CD8-positive, alpha-beta memory T cell (primary cell): Measurements from ENCODE around the gene CDC42EP2. TPM values are rescaled to one million over a fixed set of nuclear protein-coding genes. Genes with fewer than 3 reads are reported as not detected.
A peak's percentile ranks its signal among the peaks of the same experiment; 100 is the strongest.

Source experiments
- CTCF ChIA-PET: fragments of 350-600 bp; sonication (Branson Sonifier 250); formaldehyde crosslinking; loops from one replicate; lab custom pipeline; 2021; ENCODE audit warnings: antibody characterized with exemption; lab: Charles Lee
- POLR2A ChIA-PET: fragments of 350-600 bp; sonication (Branson Sonifier 250); formaldehyde crosslinking; loops from one replicate; lab custom pipeline; 2021; ENCODE audit warnings: antibody characterized with exemption; lab: Charles Lee
- DNase-seq, 5 donors: peaks; one replicate each; pipeline versions ENCODE4 v3.0.0 to v3.0.0-alpha.2; 2020 to 2022; ENCODE audit warnings: mixed read lengths in 1 of 5
- H3K27ac ChIP-seq: one replicate; pipeline ENCODE4 v1.7.0; 2013; ENCODE audit warnings: low read depth, mild to moderate bottlenecking, low read length, moderate library complexity
- H3K27me3 ChIP-seq: 2 replicates; pipeline ENCODE4 v1.7.0; 2013; ENCODE audit warnings: low read length, mild to moderate bottlenecking; ENCODE audit not compliant: insufficient read depth, poor library complexity, severe bottlenecking
- H3K36me3 ChIP-seq: 2 replicates; pipeline ENCODE4 v1.7.0; 2013; ENCODE audit warnings: mild to moderate bottlenecking, low read length, moderate library complexity; ENCODE audit not compliant: insufficient read depth
- H3K4me1 ChIP-seq: 2 replicates; pipeline ENCODE4 v1.7.0; 2013; ENCODE audit warnings: mild to moderate bottlenecking, low read length, moderate library complexity; ENCODE audit not compliant: insufficient read depth
- H3K4me3 ChIP-seq: 2 replicates; pipeline ENCODE4 v1.7.0; 2013; ENCODE audit warnings: mild to moderate bottlenecking, low read length
- H3K9me3 ChIP-seq: 2 replicates; pipeline ENCODE4 v1.7.0; 2013; ENCODE audit warnings: mild to moderate bottlenecking, low read length
- H3K27ac Mint-ChIP-seq, 8 donors: one replicate each; pipeline ENCODE4 v1.8.0; 2020 to 2021; ENCODE audit warnings: mixed read lengths in 8 of 8, mild to moderate bottlenecking in 6 of 8, inconsistent platforms in 3 of 8, moderate library complexity in 3 of 8
- H3K27me3 Mint-ChIP-seq, 2 donors: one replicate each; pipeline ENCODE4 v1.8.0; 2020 to 2021; ENCODE audit warnings: mixed read lengths in 2 of 2, mild to moderate bottlenecking in 1 of 2, moderate library complexity in 1 of 2
- H3K36me3 Mint-ChIP-seq, 3 donors: one replicate each; pipeline ENCODE4 v1.8.0; 2020 to 2021; ENCODE audit warnings: mixed read lengths in 3 of 3, inconsistent platforms in 1 of 3, mild to moderate bottlenecking in 1 of 3
- H3K4me1 Mint-ChIP-seq, 3 donors: one replicate each; pipeline ENCODE4 v1.8.0; 2020 to 2021; ENCODE audit warnings: mixed read lengths in 3 of 3, inconsistent platforms in 1 of 3, mild to moderate bottlenecking in 1 of 3
- H3K4me3 Mint-ChIP-seq, 7 donors: one replicate each; pipeline ENCODE4 v1.8.0; 2020 to 2021; ENCODE audit warnings: mixed read lengths in 7 of 7, mild to moderate bottlenecking in 6 of 7, moderate library complexity in 4 of 7, inconsistent platforms in 2 of 7
- H3K9me3 Mint-ChIP-seq, 5 donors: one replicate each; pipeline ENCODE4 v1.8.0; 2020 to 2022; ENCODE audit warnings: mixed read lengths in 5 of 5, mild to moderate bottlenecking in 3 of 5, moderate library complexity in 2 of 5, inconsistent platforms in 1 of 5
- polyA plus RNA-seq: library from polyadenylated mRNA; unstranded; fragments of 300-500 nt; fragmentation: Illumina TruSeq; gene quantifications from one replicate; pipeline ENCODE4 v1.2.3, GENCODE V29; 2021
- total RNA-seq, 2 experiments: library from RNA; stranded (reverse); gene quantifications; one replicate each; pipeline ENCODE4 v1.2.3, GENCODE V29; 2021

The CDC42EP2 gene
- total and polyA plus RNA-seq, 3 experiments from 2014 or later: 0.62 to 1.0 TPM; not detected in 1

DNA sequence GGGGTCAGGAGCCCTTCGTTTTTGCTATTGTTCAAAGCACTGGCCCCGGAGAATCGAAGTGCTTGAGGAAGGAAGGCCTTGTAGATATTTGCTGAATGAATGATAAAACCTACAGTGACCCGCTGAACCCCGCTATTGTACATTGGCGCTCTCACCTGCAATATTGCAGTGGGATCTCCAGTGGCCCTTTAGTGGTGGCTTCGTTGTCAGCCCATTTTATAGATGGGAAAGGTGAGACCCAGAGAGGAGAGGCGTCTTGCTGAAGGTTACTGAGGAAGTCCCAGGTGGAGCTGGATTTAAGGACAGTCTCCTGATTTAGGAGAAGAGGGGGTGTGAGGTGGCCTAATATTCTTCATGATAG is 1.2 kb downstream of the CDC42EP2 start:
- Mint-ChIP-seq H3K27me3 (peaks cover 1 to 4% of the 10 kb centered on the region in 2 donors), H3K9me3 (no peaks in the 10 kb centered on the region), H3K36me3 (no peaks in the 10 kb centered on the region), H3K4me1 (peaks cover 3 to 10% (median 10%) of the 10 kb centered on the region in 3 donors), H3K4me3 (peak overlapping the region; percentile 72 to 82 (median 75)), H3K27ac (no peak overlapping the region)
- Histone ChIP-seq H3K4me3 (peak overlapping the region; percentile 75), H3K36me3 (no peaks in the 10 kb centered on the region), H3K4me1 (peaks cover 12% of the 10 kb centered on the region), H3K9me3 (no peaks in the 10 kb centered on the region), H3K27me3 (no peaks in the 10 kb centered on the region), H3K27ac (no peak overlapping the region)
- CTCF ChIA-PET: interaction anchor here (0.9 to 9.2 kb wide), 25 partner anchors 9 to 301 kb away, joined by 3 to 161 read pairs (median 5); partner anchors contain the start of genes ARL2, DPF2 and SYVN1
- DNase-seq: no peak
- POLR2A ChIA-PET: interaction anchor here (1.1 to 1.9 kb wide), 3 partner anchors 17 to 54 kb away, joined by 4 to 7 read pairs (median 6); partner anchors contain the start of genes DPF2 and POLA2

DNA sequence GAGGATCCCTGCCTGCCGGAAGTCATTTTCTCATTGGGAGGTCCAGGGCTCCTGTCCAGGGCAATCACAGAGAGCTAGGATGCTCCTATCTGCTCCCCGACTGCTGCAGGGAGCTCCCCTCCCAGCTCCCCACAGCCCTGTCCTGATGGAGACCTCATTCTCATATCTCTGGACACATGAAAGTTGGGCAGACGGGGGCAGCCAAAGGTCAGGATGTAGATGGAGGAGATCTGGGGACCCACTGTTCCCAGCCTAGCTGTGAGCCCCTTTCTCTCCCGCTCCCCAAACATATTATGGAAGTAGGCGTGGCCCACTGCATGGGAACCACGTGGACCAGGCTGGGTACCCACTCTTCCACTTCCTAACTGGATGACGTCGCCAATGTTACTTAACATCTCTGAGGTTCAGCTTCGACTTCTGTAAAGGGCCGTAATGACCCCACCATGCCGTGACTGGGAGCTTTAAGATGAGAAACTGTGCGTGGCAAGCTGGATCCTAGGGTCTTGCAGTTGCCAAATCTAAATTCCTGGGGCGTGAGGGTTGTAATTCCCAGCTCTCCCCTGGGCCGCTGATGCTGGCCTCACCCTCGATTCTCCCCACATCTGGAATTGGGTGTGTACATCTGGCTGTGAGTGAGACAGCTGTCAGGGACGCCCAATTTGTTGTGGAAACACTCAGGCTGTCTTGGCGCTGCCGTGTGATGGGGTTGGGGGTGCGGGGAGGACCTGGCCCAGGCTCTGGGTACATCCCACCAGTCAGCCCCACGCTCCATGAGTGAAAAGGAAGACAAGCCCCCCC is 1.8 kb downstream of the CDC42EP2 start:
- Histone ChIP-seq H3K4me3 (no peak overlapping the region), H3K27ac (no peak overlapping the region), H3K9me3 (no peaks in the 10 kb centered on the region), H3K36me3 (no peaks in the 10 kb centered on the region), H3K27me3 (no peaks in the 10 kb centered on the region), H3K4me1 (peaks cover 12% of the 10 kb centered on the region)
- ChIA-PET POLR2A (interaction anchor here (1.1 to 1.9 kb wide), 3 partner anchors 17 to 55 kb away, joined by 4 to 7 read pairs (median 6); partner anchors contain the start of genes DPF2 and POLA2), CTCF (interaction anchor here (0.9 to 9.2 kb wide), 20 partner anchors 8 to 302 kb away, joined by 3 to 161 read pairs (median 5); partner anchors contain the start of genes ARL2, DPF2 and SYVN1)
- Mint-ChIP-seq H3K9me3 (no peaks in the 10 kb centered on the region), H3K27ac (no peak overlapping the region), H3K36me3 (no peaks in the 10 kb centered on the region), H3K4me1 (peaks cover 3 to 10% (median 10%) of the 10 kb centered on the region in 3 donors), H3K4me3 (peak overlapping the region; percentile 50 to 82 (median 75)), H3K27me3 (peaks cover 1 to 4% of the 10 kb centered on the region in 2 donors)
- no peak for DNase-seq

- DNase-seq: peak in 1 of 5 donors; percentile 51
- Mint-ChIP-seq H3K36me3 (no peaks in the 10 kb centered on the region), H3K27ac (peak overlapping the region in 1 of 8 donors; percentile 45), H3K27me3 (peaks cover 2 to 4% of the 10 kb centered on the region in 2 donors), H3K9me3 (no peaks in the 10 kb centered on the region), H3K4me3 (peak overlapping the region in 3 of 7 donors; percentile 26 to 50 (median 47)), H3K4me1 (peaks cover 3 to 10% (median 10%) of the 10 kb centered on the region in 3 donors)
- no peak overlapping the region for H3K4me3 ChIP-seq
- POLR2A ChIA-PET: interaction anchor here (0.9 to 1.9 kb wide), 3 partner anchors 16 to 112 kb away, joined by 4 to 6 read pairs (median 5); partner anchors contain the start of genes DPF2 and POLA2
- H3K27me3 ChIP-seq: no peaks in the 10 kb centered on the region
- H3K9me3 ChIP-seq: no peaks in the 10 kb centered on the region
- no peaks in the 10 kb centered on the region for H3K36me3 ChIP-seq
- peaks cover 12% of the 10 kb centered on the region for H3K4me1 ChIP-seq
- CTCF ChIA-PET: interaction anchor here (0.9 to 9.2 kb wide), 14 partner anchors 10 to 303 kb away, joined by 3 to 161 read pairs (median 4); partner anchors contain the start of genes ARL2 and DPF2
- H3K27ac ChIP-seq: no peak overlapping the region
These were observed 2.5 kb downstream of the CDC42EP2 start for GRCh38 chr11:65317025-65317786.

- Histone ChIP-seq H3K27me3 (no peaks in the 10 kb centered on the region), H3K36me3 (no peaks in the 10 kb centered on the region), H3K27ac (no peak overlapping the region), H3K9me3 (no peaks in the 10 kb centered on the region), H3K4me3 (no peak overlapping the region), H3K4me1 (peaks cover 8% of the 10 kb centered on the region)
- ChIA-PET CTCF (interaction anchor here (1.4 kb wide), 1 partner anchor 9 kb away, joined by 7 read pairs; no protein-coding TSS in a partner anchor), POLR2A (interaction anchor here (0.7 kb wide), 1 partner anchor 59 kb away, joined by 3 read pairs; the partner anchor contains the start of gene POLA2)
- H3K27me3 Mint-ChIP-seq: peaks cover 8% of the 10 kb centered on the region in 2 donors
- DNase-seq: no peak
- peaks cover 0 to 3% (median 0%) of the 10 kb centered on the region in 3 donors for H3K36me3 Mint-ChIP-seq
- no peak overlapping the region for H3K4me3 Mint-ChIP-seq
- H3K9me3 Mint-ChIP-seq: no peaks in the 10 kb centered on the region
- no peak overlapping the region for H3K27ac Mint-ChIP-seq
- H3K4me1 Mint-ChIP-seq: peaks cover 3 to 5% (median 4%) of the 10 kb centered on the region in 3 donors
These were observed 5.9 kb downstream of the CDC42EP2 start for GRCh38 chr11:65320386-65321075.

DNA sequence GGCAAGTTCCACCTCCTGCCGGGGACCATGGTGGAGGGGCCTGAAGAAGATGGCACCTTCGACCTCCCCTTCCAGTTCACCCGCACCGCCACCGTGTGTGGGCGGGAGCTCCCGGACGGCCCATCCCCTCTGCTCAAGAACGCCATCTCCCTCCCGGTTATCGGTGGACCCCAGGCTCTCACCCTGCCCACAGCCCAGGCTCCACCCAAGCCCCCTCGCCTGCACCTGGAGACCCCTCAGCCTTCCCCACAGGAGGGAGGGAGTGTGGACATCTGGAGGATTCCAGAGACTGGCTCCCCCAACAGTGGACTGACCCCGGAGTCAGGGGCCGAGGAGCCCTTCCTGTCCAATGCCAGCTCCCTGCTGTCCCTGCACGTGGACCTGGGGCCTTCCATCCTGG is 6.4 kb downstream of the CDC42EP2 start:
- H3K4me3 Mint-ChIP-seq: no peak overlapping the region
- CTCF ChIA-PET: interaction anchor here (1.4 kb wide), 1 partner anchor 8 kb away, joined by 7 read pairs; no protein-coding TSS in a partner anchor
- Histone ChIP-seq H3K36me3 (no peaks in the 10 kb centered on the region), H3K4me1 (peaks cover 2% of the 10 kb centered on the region), H3K27me3 (no peaks in the 10 kb centered on the region), H3K27ac (no peak overlapping the region), H3K4me3 (no peak overlapping the region), H3K9me3 (no peaks in the 10 kb centered on the region)
- no peak overlapping the region for H3K27ac Mint-ChIP-seq
- peaks cover 8 to 10% of the 10 kb centered on the region in 2 donors for H3K27me3 Mint-ChIP-seq
- POLR2A ChIA-PET: no interaction called here
- no peaks in the 10 kb centered on the region for H3K4me1 Mint-ChIP-seq
- peaks cover 0 to 4% (median 0%) of the 10 kb centered on the region in 3 donors for H3K36me3 Mint-ChIP-seq
- no peak for DNase-seq
- no peaks in the 10 kb centered on the region for H3K9me3 Mint-ChIP-seq

GRCh38 chr11:65321828-65322485 is 7.3 kb downstream of the CDC42EP2 start:
- no peaks in the 10 kb centered on the region for H3K36me3 ChIP-seq
- no peaks in the 10 kb centered on the region for H3K27me3 ChIP-seq
- H3K4me1 ChIP-seq: no peaks in the 10 kb centered on the region
- Mint-ChIP-seq H3K36me3 (peaks cover 0 to 4% (median 0%) of the 10 kb centered on the region in 3 donors), H3K27ac (no peak overlapping the region), H3K4me1 (no peaks in the 10 kb centered on the region), H3K4me3 (no peak overlapping the region), H3K27me3 (peaks cover 8 to 10% of the 10 kb centered on the region in 2 donors), H3K9me3 (no peaks in the 10 kb centered on the region)
- DNase-seq: no peak
- H3K9me3 ChIP-seq: no peaks in the 10 kb centered on the region
- POLR2A ChIA-PET: no interaction called here
- H3K4me3 ChIP-seq: no peak overlapping the region
- H3K27ac ChIP-seq: no peak overlapping the region
- CTCF ChIA-PET: interaction anchor here (1.3 to 1.7 kb wide), 2 partner anchors 11 to 96 kb away, joined by 3 to 4 read pairs; no protein-coding TSS in a partner anchor

DNA sequence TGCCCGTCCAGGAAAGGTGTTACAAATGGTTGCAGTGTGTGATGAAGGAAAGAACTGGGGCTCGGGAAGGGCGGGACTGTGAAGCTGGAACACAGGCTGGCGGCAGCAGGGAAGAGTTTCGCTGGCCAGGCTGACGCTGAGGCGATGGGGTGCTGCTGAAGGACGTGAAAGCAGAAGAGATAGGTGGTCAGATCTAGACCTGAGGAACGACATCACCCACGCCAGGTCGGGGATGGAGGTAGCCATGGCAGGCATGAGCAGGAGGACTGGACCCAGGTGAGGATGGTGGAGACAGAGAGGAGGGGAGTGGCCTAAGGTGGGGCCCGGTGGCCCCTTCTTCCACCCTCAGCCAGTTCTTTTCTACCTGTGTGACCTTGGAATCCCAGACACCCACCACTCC is 9.1 kb downstream of the CDC42EP2 start:
- H3K4me3 Mint-ChIP-seq: no peak overlapping the region
- H3K27ac ChIP-seq: no peak overlapping the region
- DNase-seq: no peak
- H3K4me1 Mint-ChIP-seq: no peaks in the 10 kb centered on the region
- peak overlapping the region in 1 of 8 donors; percentile 51 for H3K27ac Mint-ChIP-seq
- CTCF ChIA-PET: interaction anchor here (1.1 to 2.0 kb wide), 2 partner anchors 8 to 15 kb away, joined by 3 to 14 read pairs; partner anchors contain the start of gene CDC42EP2
- H3K9me3 Mint-ChIP-seq: no peaks in the 10 kb centered on the region
- H3K4me3 ChIP-seq: no peak overlapping the region
- H3K27me3 Mint-ChIP-seq: peaks cover 8 to 13% of the 10 kb centered on the region in 2 donors
- H3K4me1 ChIP-seq: no peaks in the 10 kb centered on the region
- peaks cover 0 to 4% (median 0%) of the 10 kb centered on the region in 3 donors for H3K36me3 Mint-ChIP-seq
- POLR2A ChIA-PET: no interaction called here
- H3K9me3 ChIP-seq: no peaks in the 10 kb centered on the region
- H3K36me3 ChIP-seq: no peaks in the 10 kb centered on the region
- no peaks in the 10 kb centered on the region for H3K27me3 ChIP-seq
